Pulmonary artery endothelial cell (primary cell): ENCODE results near the gene ZDBF2. TPM values are rescaled to one million over a fixed set of nuclear protein-coding genes. Genes with fewer than 3 reads are reported as not detected.
"Not testable (repeated sequence)": the region's sequence is repeated elsewhere in the genome, so short reads cannot be mapped to it uniquely, and the experiment has no call there.

ENCODE experiments used
- DNase-seq: peaks from one replicate; pipeline ENCODE4 v3.0.0-alpha.2; 2011; ENCODE audit warnings: low read depth, low spot score
- total RNA-seq: library from RNA; depleted of rRNA; stranded (reverse); fragments of >200 nt; gene quantifications from 2 replicates; pipeline ENCODE4 v1.2.3, GENCODE V29; 2014

The ZDBF2 gene
- 9.0 and 12.1 TPM in 2 replicates for total RNA-seq

GRCh38 chr2:206274434-206275311 lies at the start of gene ZDBF2:
Gene ZDBF2 (plus strand): TSS chr2:206274663. CDS start chr2:206281850, 7,187 bp downstream.
- DNase-seq: no peak

- DNase-seq: no peak
These were observed 48.8 kb upstream of the ZDBF2 start for GRCh38 chr2:206225435-206226232.

GRCh38 chr2:206228636-206229035 lies 45.8 kb upstream of the ZDBF2 start:
- not testable (repeated sequence) for DNase-seq

DNA sequence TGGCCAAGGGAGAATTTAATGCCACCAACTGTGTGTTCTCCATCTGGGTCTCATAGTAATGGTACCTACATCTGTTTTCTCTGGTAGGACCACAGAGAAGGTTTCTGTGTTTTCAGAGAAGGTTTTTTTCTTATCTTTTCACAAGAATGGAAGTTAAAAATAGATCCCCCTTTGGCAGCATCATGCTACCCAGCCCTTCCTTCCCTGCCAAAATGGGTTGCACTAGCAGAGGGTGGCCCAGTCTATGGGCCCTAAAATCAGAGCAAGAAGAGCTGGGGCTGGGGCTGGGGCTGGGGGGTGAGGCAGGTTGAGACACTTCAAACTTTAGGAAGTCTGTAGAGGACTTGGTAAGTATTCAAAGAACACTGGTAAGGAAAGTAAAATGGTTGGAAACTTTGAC lies 44.8 kb upstream of the ZDBF2 start:
- DNase-seq: no peak

DNA sequence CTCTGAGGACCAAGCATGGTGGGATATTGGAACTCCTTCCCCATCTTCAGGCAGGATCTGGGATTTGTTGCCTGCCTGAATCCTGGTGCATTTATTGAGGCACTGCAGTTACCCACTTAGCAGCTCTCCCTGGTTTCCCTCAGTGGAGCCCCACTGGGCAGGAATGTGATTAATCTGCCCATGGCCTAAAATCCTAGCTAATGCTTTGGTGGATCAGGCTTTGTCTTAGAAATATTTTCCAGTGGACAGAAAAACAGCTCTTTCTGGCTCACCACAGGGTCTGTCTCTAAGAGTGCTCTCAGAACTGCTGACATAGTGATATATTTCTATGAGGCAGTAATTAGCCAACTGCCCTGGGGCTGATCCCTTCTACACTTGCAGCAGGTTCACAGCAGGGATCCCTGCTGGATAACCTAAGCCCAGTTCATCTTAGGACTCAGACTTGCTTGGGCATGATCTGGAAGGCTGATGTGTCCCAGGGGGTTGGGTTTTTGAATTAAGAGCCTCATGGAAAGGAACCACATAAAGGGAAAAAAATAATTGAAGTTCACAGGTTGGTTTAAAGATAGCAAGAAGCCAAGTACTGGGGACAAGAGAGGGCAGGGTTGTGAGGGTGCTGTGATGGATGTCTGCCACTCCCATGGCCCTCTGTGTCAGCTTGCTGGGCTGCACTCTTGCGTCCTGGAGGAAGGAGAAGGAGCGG lies 44.3 kb upstream of the ZDBF2 start:
- DNase-seq: no peak

GRCh38 chr2:206231669-206232286 lies 42.7 kb upstream of the ZDBF2 start:
- DNase-seq: no peak

- DNase-seq: no peak
These were observed 42.0 kb upstream of the ZDBF2 start for GRCh38 chr2:206232287-206233035.

DNA sequence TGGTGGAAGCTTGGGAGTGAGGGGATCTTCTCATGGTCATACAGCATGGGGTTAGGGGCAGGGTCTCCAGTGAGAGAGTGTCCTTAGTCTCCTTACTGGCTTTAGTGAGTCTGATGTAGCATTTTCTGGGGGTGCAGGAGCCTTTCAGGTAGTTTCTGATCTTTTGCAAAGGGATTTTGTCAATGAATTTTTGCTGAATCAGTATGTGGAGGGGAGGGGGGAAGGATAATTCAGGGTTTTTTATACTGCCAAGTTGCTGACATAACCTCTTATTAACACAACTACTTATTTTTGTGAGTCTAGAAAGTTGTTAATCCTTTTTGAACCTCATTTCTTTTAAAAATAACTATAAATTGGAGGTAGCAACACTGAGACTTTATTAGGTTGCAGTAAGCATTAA lies 35.3 kb upstream of the ZDBF2 start:
- DNase-seq: no peak

GRCh38 chr2:206240327-206240726 lies 34.1 kb upstream of the ZDBF2 start:
- no peak for DNase-seq

GRCh38 chr2:206241736-206242135 lies 32.7 kb upstream of the ZDBF2 start:
- DNase-seq: no peak

DNA sequence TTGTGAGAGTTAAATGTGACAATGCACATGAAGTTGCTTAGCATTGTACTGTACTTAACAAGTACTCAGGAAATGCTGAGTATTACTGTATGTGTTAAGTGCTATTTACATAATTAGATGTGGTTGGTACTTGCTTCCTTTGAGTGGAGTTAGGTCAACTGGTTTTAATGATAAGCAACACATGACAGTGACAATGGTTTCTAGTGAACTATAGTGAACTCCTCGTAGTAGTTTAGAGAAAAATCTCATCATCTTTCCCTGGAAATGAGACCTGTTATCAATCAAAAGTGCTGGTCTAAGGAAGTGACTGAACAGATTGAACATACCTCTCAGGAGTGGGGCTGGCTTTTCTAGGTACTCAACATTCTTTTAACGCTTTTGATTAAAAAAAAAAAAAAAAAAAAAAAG lies 29.2 kb upstream of the ZDBF2 start:
- no peak for DNase-seq

- DNase-seq: no peak
These were observed 24.2 kb upstream of the ZDBF2 start for GRCh38 chr2:206250041-206250897.

DNA sequence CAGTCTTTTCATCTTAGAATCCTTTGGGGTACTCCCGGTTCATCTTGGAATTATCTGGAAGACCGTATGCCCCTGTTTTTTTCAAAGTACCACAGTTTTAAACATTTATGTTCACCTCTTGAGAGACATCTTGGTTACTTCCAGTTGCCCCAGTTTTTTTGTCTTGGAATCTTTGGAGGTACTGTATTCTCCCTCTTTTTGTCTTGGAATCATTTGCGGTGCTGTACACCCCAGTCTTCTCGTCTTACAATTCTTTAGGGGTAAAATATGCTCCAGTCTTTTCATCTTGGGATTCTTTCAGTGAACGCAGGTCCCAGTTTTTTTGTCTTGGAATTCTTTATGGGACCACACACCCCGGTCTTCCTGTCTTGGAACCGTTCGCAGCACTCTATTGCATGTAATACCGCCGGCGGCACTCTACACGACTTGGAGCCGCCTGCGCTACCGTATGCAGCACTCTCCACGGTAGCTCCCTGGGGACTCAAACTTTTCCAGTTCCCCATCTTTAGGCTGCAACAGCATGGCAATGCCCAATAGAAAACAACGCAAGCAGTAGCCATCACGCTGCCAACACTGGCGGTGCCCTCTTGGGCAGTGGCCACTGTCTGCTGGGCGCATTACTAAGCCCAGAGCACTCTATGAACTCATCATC lies 21.2 kb upstream of the ZDBF2 start:
- DNase-seq: no peak

DNA sequence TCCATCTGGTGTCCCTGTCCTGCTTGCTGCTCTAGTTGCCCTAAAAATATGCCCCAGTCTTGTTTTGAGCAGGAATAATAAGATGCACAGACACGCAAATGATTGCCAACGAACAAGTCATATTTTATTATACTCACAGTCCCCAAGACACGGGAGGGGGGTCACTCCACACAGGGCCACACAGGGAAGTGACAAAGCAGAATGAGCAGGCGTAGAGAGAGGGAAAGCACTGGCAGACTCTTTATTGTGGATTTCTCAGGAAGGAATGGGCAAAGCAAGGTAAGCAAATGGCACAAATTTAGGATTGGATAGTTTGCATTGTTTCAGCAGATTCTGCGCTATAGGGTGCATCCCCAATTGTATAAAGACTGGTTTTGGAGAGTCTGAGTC lies 20.7 kb upstream of the ZDBF2 start:
- DNase-seq: no peak

DNA sequence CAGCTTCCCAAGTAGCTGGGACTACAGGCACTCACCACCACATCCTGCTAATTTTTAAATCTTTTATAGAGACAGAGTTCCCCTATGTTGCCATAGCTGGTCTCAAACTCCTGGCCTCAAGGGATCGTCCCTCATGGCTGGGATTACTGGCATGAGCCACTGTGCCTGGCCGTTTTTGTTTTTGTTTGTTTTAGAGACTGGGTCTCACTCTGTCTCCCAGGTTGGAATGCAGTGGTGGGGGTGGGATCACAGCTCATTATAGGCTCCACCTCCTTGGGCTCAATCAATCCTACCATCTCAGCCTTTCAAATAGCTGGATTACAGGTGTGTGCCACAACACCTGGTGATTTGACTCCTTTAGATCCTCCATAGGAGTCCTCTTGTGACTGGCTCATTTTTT lies 19.5 kb upstream of the ZDBF2 start:
- DNase-seq: no peak

DNA sequence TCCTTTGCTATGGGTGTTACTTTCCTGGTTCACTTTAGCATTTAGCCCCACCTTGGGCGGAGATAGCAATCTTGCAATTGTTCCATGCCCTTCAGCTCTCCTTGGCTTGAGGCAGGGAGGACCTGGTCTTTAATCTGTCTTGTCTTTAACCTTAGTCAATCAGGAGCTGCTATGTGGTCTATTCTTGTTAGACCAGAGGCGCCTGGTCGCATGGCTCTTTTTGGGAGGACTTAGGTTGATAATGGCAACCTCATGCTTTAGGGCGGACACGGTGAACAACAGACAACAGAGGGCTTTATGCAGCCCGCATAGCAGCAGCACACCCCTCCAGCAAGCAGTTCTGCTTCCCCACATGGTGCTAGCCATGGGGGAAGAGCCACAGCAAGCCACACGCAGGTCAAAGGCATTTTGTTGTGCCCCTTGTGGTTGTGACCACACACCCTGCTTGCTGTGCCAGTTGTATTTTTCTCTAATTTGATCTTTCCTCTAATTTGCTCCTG lies 17.7 kb upstream of the ZDBF2 start:
- DNase-seq: no peak

GRCh38 chr2:206257350-206257749 lies 17.1 kb upstream of the ZDBF2 start:
- DNase-seq: no peak

- no peak for DNase-seq
These were observed 16.6 kb upstream of the ZDBF2 start for GRCh38 chr2:206257861-206258260.

GRCh38 chr2:206258615-206259014 lies 15.8 kb upstream of the ZDBF2 start:
- DNase-seq: not testable (repeated sequence)
